Suprapubic skin (tissue), 3 donors: ENCODE data around the gene FST.

Experiments used
- EP300 ChIP-seq: sonication (generic); formaldehyde crosslinking; IDR thresholded peaks from one replicate; pipeline ENCODE4 v1.6.1; 2017; ENCODE audit warnings: antibody characterized with exemption
- POLR2A ChIP-seq, 2 donors: fragments of 450-650 bp; IDR thresholded peaks; one replicate each; pipeline ENCODE4 v1.6.1; 2017; ENCODE audit warnings: antibody characterized with exemption in 2 of 2, mild to moderate bottlenecking in 2 of 2, moderate library complexity in 2 of 2
- TF ChIP-seq, protein P1 (sequence below), 2 donors: fragments of 200-600 bp in 1 of 2; fragments of 450-650 bp in 1 of 2; sonication (generic) in 1 of 2; IDR thresholded peaks; one replicate each; pipeline ENCODE4 v1.5.1; 2016 to 2019; ENCODE audit warnings: antibody characterized with exemption in 2 of 2, mild to moderate bottlenecking in 1 of 2, moderate library complexity in 1 of 2

- TF ChIP-seq POLR2A (IDR thresholded peaks at IDR 0.05) (no peak), EP300 (no peak)
- TF ChIP-seq, protein P1, sequence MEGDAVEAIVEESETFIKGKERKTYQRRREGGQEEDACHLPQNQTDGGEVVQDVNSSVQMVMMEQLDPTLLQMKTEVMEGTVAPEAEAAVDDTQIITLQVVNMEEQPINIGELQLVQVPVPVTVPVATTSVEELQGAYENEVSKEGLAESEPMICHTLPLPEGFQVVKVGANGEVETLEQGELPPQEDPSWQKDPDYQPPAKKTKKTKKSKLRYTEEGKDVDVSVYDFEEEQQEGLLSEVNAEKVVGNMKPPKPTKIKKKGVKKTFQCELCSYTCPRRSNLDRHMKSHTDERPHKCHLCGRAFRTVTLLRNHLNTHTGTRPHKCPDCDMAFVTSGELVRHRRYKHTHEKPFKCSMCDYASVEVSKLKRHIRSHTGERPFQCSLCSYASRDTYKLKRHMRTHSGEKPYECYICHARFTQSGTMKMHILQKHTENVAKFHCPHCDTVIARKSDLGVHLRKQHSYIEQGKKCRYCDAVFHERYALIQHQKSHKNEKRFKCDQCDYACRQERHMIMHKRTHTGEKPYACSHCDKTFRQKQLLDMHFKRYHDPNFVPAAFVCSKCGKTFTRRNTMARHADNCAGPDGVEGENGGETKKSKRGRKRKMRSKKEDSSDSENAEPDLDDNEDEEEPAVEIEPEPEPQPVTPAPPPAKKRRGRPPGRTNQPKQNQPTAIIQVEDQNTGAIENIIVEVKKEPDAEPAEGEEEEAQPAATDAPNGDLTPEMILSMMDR (IDR thresholded peaks at IDR 0.05) = no peak
Observed at GRCh38 chr5:53508125-53508524, 27.7 kb downstream of the FST start.
